Left ventricle myocardium inferior (tissue), 1 donor: ENCODE results near the gene F5. TPM values are rescaled to one million over a fixed set of nuclear protein-coding genes. Genes with fewer than 3 reads are reported as not detected.

Experiments used
- DNase-seq: peaks from one replicate; pipeline ENCODE4 v3.0.0-alpha.2; 2020
- H3K27ac ChIP-seq: fragments of 200-600 bp; replicated peaks from 2 replicates; pipeline ENCODE4 v1.8.0; 2021
- H3K27me3 ChIP-seq: fragments of 200-600 bp; 2 replicates; pipeline ENCODE4 v1.8.0; 2021; ENCODE audit warnings: low read depth
- H3K36me3 ChIP-seq: fragments of 200-600 bp; 2 replicates; pipeline ENCODE4 v1.8.0; 2021
- H3K4me1 ChIP-seq: fragments of 200-600 bp; 2 replicates; pipeline ENCODE4 v1.8.0; 2021
- H3K4me3 ChIP-seq: fragments of 200-600 bp; 2 replicates; pipeline ENCODE4 v1.8.0; 2021; ENCODE audit warnings: mild to moderate bottlenecking, moderate library complexity
- H3K9me3 ChIP-seq: fragments of 200-600 bp; replicated peaks from 2 replicates; pipeline ENCODE4 v1.8.0; 2021
- intact Hi-C: fragments of 100-400 bp; cut with micrococcal nuclease; formaldehyde crosslinking; loops from one replicate; pipeline ENCODE4 v1.11.0; 2022
- total RNA-seq: library from RNA; stranded (reverse); fragmentation: NEBNext Ultra II Directional; extraction: Animal tissue kit (Norgen Biotek cat#: 25700); gene quantifications from one replicate; pipeline ENCODE4 v1.2.1, GENCODE V29; 2021
- TF ChIP-seq, protein P1 (sequence below): fragments of 200-600 bp; IDR thresholded peaks from 2 replicates; pipeline ENCODE4 v1.8.0; 2021; ENCODE audit warnings: antibody characterized with exemption, mild to moderate bottlenecking, borderline replicate concordance
- donor health status: DM: no; HTN: yes; CAD: no; lungs with severe emphysema.

The F5 gene
- total RNA-seq, 1 donor from 2014 or later = 14.7 TPM

DNA sequence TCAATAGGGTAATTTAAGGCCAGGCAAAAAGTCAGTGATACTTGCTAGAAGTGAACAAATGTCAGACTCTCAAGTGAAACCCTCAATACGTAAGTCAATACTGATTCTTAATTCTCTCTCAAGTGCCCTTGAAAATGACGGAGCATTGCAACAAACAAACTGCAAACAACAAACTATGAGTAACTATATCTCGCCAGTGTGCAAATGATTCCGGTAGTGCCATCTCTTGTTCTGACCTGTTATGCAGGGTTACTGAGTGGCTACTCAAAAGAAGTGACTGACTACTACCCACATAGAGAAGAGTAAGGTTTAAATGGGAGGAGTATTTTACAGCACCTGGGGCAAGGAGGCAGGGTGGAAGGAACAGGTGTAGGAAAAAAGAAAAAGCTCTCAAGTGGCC, 102.2 kb downstream of the F5 start:
- peaks cover 85% of the 10 kb centered on the region for H3K4me1 ChIP-seq
- peak overlapping the region; percentile 84 for H3K4me3 ChIP-seq
- no peaks in the 10 kb centered on the region for H3K27me3 ChIP-seq
- H3K27ac ChIP-seq = peak overlapping the region; percentile 97
- TF ChIP-seq, protein P1, sequence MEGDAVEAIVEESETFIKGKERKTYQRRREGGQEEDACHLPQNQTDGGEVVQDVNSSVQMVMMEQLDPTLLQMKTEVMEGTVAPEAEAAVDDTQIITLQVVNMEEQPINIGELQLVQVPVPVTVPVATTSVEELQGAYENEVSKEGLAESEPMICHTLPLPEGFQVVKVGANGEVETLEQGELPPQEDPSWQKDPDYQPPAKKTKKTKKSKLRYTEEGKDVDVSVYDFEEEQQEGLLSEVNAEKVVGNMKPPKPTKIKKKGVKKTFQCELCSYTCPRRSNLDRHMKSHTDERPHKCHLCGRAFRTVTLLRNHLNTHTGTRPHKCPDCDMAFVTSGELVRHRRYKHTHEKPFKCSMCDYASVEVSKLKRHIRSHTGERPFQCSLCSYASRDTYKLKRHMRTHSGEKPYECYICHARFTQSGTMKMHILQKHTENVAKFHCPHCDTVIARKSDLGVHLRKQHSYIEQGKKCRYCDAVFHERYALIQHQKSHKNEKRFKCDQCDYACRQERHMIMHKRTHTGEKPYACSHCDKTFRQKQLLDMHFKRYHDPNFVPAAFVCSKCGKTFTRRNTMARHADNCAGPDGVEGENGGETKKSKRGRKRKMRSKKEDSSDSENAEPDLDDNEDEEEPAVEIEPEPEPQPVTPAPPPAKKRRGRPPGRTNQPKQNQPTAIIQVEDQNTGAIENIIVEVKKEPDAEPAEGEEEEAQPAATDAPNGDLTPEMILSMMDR = no peak
- no peak for DNase-seq
- no peaks in the 10 kb centered on the region for H3K36me3 ChIP-seq
- H3K9me3 ChIP-seq = no peaks in the 10 kb centered on the region
- intact Hi-C loops = no loop called here

DNA sequence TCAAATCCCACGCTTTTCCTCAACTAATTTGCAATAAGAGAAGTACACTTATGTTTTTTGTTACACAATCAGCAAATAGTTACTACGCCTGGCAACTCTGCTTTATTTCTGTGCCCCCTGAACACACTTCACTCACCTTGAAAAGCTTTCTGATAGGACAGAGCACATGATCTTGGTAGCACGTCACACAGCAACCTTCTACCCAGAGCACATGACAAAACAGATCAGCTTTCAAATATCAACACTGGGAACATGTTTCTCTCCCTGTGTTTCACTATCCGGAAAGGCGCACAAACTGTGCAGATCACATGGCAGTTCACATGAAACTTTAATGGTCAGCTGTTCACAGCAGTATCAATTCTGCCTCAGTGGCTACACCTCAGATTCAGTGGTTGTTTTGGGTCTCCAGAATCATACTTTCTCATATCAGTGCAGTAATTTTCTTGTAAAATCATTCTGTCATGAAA, 102.7 kb downstream of the F5 start:
- H3K27me3 ChIP-seq = no peaks in the 10 kb centered on the region
- H3K9me3 ChIP-seq = no peaks in the 10 kb centered on the region
- intact Hi-C loops = no loop called here
- no peak for DNase-seq
- TF ChIP-seq, protein P1 = no peak
- H3K4me1 ChIP-seq = peaks cover 87% of the 10 kb centered on the region
- H3K36me3 ChIP-seq = no peaks in the 10 kb centered on the region
- H3K27ac ChIP-seq = peak overlapping the region; percentile 97
- peak overlapping the region; percentile 84 for H3K4me3 ChIP-seq

DNA sequence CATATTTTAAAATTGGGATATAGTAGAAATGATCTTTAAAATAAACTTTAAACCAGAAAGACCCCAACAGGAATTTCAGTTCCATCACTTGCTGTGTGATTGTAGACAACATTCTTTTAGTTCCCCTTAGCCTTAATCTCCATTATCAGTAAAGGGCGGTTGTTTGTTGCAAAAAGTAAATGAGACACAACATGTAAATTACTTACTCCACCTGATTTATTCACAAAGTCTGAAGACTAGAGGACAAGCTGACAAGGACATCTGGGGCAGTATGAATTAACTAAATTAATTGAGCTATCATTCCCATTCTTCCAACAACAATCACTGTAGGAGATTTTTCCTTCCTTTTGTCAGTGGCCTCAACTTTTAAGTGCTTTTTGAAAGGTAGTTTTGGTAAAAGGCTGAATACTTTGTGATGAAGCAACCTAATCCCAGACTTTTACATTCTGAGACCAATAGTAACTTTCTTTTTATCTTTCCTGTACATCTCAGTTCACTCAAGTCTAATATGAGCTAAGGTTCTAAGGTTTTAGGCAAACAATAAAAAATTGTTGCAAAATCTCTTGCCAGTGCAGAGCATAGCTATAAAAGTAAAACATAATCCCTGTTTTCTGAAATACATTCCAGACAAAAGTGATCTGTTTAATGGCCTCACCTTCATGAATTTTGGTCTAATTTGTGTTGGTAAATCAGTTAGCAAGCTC, 106.8 kb downstream of the F5 start:
- peaks cover 20% of the 10 kb centered on the region for H3K36me3 ChIP-seq
- no peaks in the 10 kb centered on the region for H3K27me3 ChIP-seq
- H3K27ac ChIP-seq = no peak overlapping the region
- H3K4me3 ChIP-seq = no peak overlapping the region
- no peak for DNase-seq
- H3K9me3 ChIP-seq = no peaks in the 10 kb centered on the region
- intact Hi-C loops = loop anchor here (10.0 kb wide), 1 partner anchor 45 kb away; no protein-coding TSS in a partner anchor
- TF ChIP-seq, protein P1 = no peak
- H3K4me1 ChIP-seq = peaks cover 76% of the 10 kb centered on the region

DNA sequence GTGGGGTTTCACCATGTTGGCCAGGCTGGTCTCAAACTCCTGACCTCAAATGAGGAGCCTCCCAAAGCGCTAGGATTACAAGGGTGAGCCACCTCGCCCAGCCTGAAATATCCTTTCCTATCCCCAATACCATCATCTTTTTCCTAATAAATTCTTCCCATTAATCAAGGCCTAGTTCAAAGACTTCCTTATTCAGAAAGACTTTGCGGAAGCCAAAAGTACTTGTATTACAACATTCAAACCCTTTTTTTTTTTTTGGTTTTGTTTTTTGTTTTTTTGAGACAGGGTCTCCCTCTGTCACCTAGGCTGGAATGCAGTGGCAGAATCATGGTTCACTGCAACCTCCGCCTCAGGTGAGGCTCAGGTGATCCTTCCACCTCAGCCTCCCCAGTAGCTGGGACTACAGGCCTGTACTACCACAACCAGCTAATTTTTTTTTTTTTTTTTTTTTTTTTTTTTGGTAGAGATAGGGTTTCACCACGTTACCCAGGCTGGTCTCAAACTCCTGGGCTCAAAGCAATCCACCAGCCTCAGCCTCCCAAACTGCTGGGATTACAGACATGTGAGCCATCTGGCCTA, 108.1 kb downstream of the F5 start:
- TF ChIP-seq, protein P1 = no peak
- H3K27me3 ChIP-seq = no peaks in the 10 kb centered on the region
- no peak for DNase-seq
- no peak overlapping the region for H3K27ac ChIP-seq
- intact Hi-C loops = loop anchor here (10.0 kb wide), 1 partner anchor 47 kb away; no protein-coding TSS in a partner anchor
- H3K36me3 ChIP-seq = peaks cover 20% of the 10 kb centered on the region
- H3K9me3 ChIP-seq = no peaks in the 10 kb centered on the region
- H3K4me1 ChIP-seq = peaks cover 68% of the 10 kb centered on the region
- H3K4me3 ChIP-seq = no peak overlapping the region

DNA sequence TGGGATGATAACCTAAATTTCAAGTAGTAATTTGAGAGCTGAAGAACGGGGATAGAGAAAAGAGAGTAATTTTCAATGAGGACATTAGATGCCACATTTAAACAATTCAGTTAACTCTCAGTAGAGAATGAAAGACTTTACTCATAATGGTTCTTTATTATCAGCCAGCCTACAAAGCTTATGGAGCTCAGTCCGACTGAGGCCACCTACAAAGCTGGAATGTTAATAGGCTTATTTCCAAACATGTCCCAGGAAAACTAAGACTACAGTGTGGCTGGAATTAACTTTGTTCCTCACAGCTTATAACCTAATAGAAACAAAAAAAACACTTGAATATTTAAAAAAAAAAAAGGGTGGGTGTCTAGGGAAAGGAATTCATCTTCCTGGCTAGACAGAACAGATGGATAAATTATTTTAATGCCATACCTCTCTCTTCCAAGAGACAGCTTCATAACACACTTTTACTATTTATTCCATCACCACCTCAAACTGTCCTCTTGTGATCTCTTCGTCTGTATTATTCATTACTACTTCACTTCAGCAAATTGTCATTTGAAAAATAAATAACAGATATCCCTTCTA, 110.4 kb downstream of the F5 start:
- Histone ChIP-seq H3K27ac (no peak overlapping the region), H3K9me3 (no peaks in the 10 kb centered on the region), H3K27me3 (no peaks in the 10 kb centered on the region), H3K36me3 (peaks cover 20% of the 10 kb centered on the region), H3K4me1 (peaks cover 50% of the 10 kb centered on the region), H3K4me3 (no peak overlapping the region)
- intact Hi-C loops = loop anchor here (10.0 kb wide), 1 partner anchor 49 kb away; no protein-coding TSS in a partner anchor
- TF ChIP-seq, protein P1 = no peak
- DNase-seq = no peak
